GM23248 (cell line): ENCODE data around the gene ARF1. TPM values are rescaled to one million over a fixed set of nuclear protein-coding genes. Genes with fewer than 3 reads are reported as not detected.
A peak's percentile ranks its signal among the peaks of the same experiment; 100 is the strongest.

Source experiments
- DNase-seq: peaks from one replicate; pipeline ENCODE4 v3.0.0-alpha.2; 2015
- H2AFZ ChIP-seq: fragments of 200-600 bp; sonication (generic); 2 replicates; pipeline ENCODE4 v1.6.1; 2016; ENCODE audit warnings: antibody characterized with exemption
- H3F3A ChIP-seq: fragments of 200-600 bp; sonication (generic); 2 replicates; pipeline ENCODE4 v1.6.1; 2016; ENCODE audit warnings: mild to moderate bottlenecking, antibody characterized with exemption, mixed run types; ENCODE audit not compliant: insufficient read depth
- H3K27ac ChIP-seq: fragments of 200-600 bp; sonication (generic); 2 replicates; pipeline ENCODE4 v1.5.1; 2016; ENCODE audit warnings: mild to moderate bottlenecking
- H3K27me3 ChIP-seq: fragments of 200-600 bp; sonication (generic); replicated peaks from 2 replicates; pipeline ENCODE4 v1.6.1; 2016; ENCODE audit warnings: mild to moderate bottlenecking; ENCODE audit not compliant: insufficient read depth
- H3K36me3 ChIP-seq: fragments of 200-600 bp; sonication (generic); 2 replicates; pipeline ENCODE4 v1.6.1; 2016; ENCODE audit warnings: low read depth, mild to moderate bottlenecking
- H3K4me1 ChIP-seq: fragments of 200-600 bp; sonication (generic); 2 replicates; pipeline ENCODE4 v1.6.1; 2016; ENCODE audit warnings: mild to moderate bottlenecking; ENCODE audit not compliant: insufficient read depth
- H3K4me2 ChIP-seq: fragments of 200-600 bp; sonication (generic); one replicate; pipeline ENCODE4 v1.6.1; 2016; ENCODE audit warnings: mild to moderate bottlenecking; ENCODE audit not compliant: unreplicated experiment
- H3K4me3 ChIP-seq: fragments of 200-600 bp; sonication (generic); 2 replicates; pipeline ENCODE4 v1.5.1; 2016; ENCODE audit warnings: mild to moderate bottlenecking
- H3K79me2 ChIP-seq: fragments of 200-600 bp; sonication (generic); 2 replicates; pipeline ENCODE4 v1.6.1; 2016; ENCODE audit warnings: mild to moderate bottlenecking; ENCODE audit not compliant: insufficient read depth
- H3K9ac ChIP-seq: fragments of 200-600 bp; sonication (generic); 2 replicates; pipeline ENCODE4 v1.6.1; 2016; ENCODE audit warnings: mild to moderate bottlenecking
- H3K9me2 ChIP-seq: fragments of 200-600 bp; sonication (generic); 2 replicates; pipeline ENCODE4 v1.6.1; 2016; ENCODE audit warnings: mixed run types, mild to moderate bottlenecking, moderate library complexity; ENCODE audit not compliant: insufficient read depth
- H3K9me3 ChIP-seq: fragments of 200-600 bp; sonication (generic); one replicate; pipeline ENCODE4 v1.6.1; 2017; ENCODE audit warnings: low read depth
- H4K20me1 ChIP-seq: fragments of 200-600 bp; sonication (generic); 2 replicates; pipeline ENCODE4 v1.6.0; 2016; ENCODE audit not compliant: insufficient read depth
- EZH2 ChIP-seq: fragments of 200-600 bp; sonication (generic); IDR thresholded peaks from 2 replicates; pipeline ENCODE4 v1.6.1; 2018; ENCODE audit warnings: antibody characterized with exemption, mild to moderate bottlenecking; ENCODE audit not compliant: insufficient read depth, poor library complexity, severe bottlenecking
- EZH2phosphoT487 ChIP-seq: fragments of 200-600 bp; sonication (generic); IDR thresholded peaks from 2 replicates; pipeline ENCODE4 v1.6.1; 2018; ENCODE audit warnings: antibody characterized with exemption, moderate library complexity, mild to moderate bottlenecking, low read depth; ENCODE audit not compliant: insufficient read depth
- WGBS, 2 experiments: methylation state at CpG; one replicate each; pipeline ENCODE4 v1.1.6; 2015 to 2017; ENCODE audit warnings: low lambda C conversion rate in 2 of 2, low coverage in 1 of 2; ENCODE audit errors: missing lambda C conversion rate in 2 of 2; 5-methylcytosine and 5-hydroxymethylcytosine counted together
- in situ Hi-C: fragments of 300-500 bp; cut with MboI; formaldehyde crosslinking; loops from 2 replicates; pipeline ENCODE4 v1.15.0; 2020
- polyA plus RNA-seq: library from polyadenylated mRNA; unstranded; fragments of >200 nt; fragmentation: Nextera tagmentation; extraction: Ambion mirVana; gene quantifications from 2 replicates; pipeline ENCODE4 v1.2.1, GENCODE V29; 2016
- total RNA-seq: library from RNA; depleted of rRNA; stranded (reverse); fragments of >200 nt; shearing (Covaris generic); gene quantifications from 2 replicates; pipeline ENCODE4 v1.2.3, GENCODE V29; 2014

ARF1 gene
- total and polyA plus RNA-seq, 2 experiments from 2014 or later = 292 to 656 TPM

DNA sequence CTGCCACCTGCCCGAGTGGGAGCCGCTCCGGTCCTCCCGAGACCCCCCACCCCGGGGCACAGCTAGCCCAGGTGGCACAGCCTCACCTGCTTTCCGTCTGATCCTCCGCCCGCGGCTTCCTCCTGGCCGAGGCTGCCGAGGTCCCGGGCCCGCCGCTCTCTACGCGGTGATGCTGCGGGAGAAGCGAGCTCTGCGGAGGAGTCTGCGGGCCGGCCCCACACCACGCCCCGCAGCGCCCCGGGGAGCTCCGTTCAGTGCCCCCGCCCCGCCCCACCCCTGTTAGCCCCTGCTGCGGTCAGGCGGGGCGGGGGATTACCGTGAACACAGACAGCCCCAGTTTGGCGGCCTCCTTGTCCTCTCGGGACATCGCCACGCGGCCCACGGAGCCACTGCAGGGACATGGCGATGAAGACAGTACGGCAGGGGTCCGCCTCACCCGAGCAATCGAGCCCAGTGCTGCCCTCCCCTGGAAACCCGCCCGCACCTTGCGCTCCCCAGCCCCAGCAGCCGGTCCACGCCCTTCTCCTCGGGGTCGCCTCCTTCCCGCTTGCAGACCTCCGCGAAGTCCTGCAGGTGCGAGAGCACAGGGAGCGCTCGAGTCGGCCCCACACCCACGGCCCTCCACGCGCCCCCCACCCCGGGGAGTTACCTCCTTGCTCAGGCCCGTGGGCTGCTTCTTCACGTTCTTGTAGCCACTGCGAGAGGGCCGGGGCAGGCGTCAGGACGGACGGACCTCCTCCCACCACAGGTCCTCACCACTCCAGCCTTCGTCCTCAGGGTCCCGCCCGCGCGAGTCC is 19.7 kb downstream of the ARF1 start:
- Histone ChIP-seq H3K27me3 (no peaks in the 10 kb centered on the region), H3K9ac (peak overlapping the region; percentile 86), H3K4me1 (peaks cover 9% of the 10 kb centered on the region), H3K36me3 (peaks cover 20% of the 10 kb centered on the region; the same call in 1 of the 2 replicates), H3K4me3 (peak overlapping the region; percentile 88), H3K79me2 (peaks cover 56% of the 10 kb centered on the region), H3F3A (peaks cover 33% of the 10 kb centered on the region), H3K9me3 (no peaks in the 10 kb centered on the region), H3K27ac (no peak overlapping the region), H4K20me1 (no peaks in the 10 kb centered on the region; the same call in 1 of the 2 replicates), H3K4me2 (peak overlapping the region; percentile 50), H3K9me2 (no peaks in the 10 kb centered on the region), H2AFZ (peak overlapping the region; percentile 95; the same call in 1 of the 2 replicates)
- peak; percentile 66 for DNase-seq
- TF ChIP-seq EZH2 (no peak), EZH2phosphoT487 (no peak)
- in situ Hi-C loops = no loop called here
- 8 to 12% methylated on average over 32 to 56 of the region's 73 CpGs for WGBS, 2 experiments

GRCh38 chr1:228102791-228103620 is 20.5 kb downstream of the ARF1 start, which contains the start of gene C1orf35:
C1orf35 (minus strand) TSS chr1:228103325; CDS start chr1:228103227, 98 bp downstream.
- H2AFZ ChIP-seq = peak within 1 kb of the TSS; percentile 95
- H3K79me2 ChIP-seq = peaks cover 56% of the 10 kb centered on the region
- no peaks in the 10 kb centered on the region for H3K9me2 ChIP-seq
- H3K4me3 ChIP-seq = peak within 1 kb of the TSS; percentile 88
- H3K4me2 ChIP-seq = peak within 1 kb of the TSS; percentile 83
- peak within 1 kb of the TSS; percentile 75 for H3K27ac ChIP-seq
- WGBS, 2 experiments = 1% methylated on average over 58 to 83 of the region's 104 CpGs
- H3K4me1 ChIP-seq = peaks cover 9% of the 10 kb centered on the region
- TF ChIP-seq EZH2phosphoT487 (no peak), EZH2 (no peak)
- no peaks in the 10 kb centered on the region; the same call in 1 of the 2 replicates for H4K20me1 ChIP-seq
- DNase-seq = peak; percentile 99
- no peaks in the 10 kb centered on the region for H3K9me3 ChIP-seq
- no peaks in the 10 kb centered on the region for H3K27me3 ChIP-seq
- H3K9ac ChIP-seq = peak within 1 kb of the TSS; percentile 86
- in situ Hi-C loops = no loop called here
- peaks cover 32% of the 10 kb centered on the region for H3F3A ChIP-seq
- peaks cover 16% of the 10 kb centered on the region; the same call in 1 of the 2 replicates for H3K36me3 ChIP-seq

DNA sequence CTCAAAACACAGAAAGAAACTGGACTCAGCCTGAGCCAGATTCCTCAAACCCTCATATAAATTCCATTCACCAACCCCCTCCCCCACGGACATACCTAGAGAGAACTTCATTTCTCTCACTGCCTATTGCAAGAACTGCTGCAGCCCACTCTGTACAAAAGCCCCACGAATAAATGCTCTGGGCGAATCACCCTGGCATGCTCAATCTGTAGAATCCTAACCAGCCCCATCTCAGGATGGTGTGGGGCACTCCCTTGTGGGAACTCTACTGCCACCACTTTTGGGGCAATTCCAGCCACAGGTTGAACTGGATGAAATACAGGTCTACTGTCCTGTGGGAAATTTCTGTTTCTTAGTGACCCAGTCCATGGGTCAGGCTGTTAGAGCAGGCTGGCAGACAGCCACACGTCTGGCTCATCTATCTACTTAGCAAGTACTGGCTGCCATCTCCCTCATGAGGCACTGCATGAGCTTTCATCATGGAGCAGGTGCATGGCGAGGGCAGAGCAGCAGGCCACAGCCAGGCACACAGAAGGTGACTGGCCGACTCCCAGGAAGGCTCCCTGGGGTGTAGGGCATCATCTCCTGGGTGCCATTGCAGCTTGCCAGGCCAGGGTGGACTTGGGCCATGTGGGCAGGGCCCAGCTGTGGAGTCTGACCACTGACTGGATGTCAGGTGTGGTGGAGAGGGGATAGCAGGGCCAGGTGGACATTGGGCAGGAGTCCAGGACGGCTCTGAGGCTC is 22.2 kb downstream of the ARF1 start:
- peak; percentile 51 for DNase-seq
- Histone ChIP-seq H3K9me2 (no peaks in the 10 kb centered on the region), H2AFZ (no peak overlapping the region), H3F3A (peaks cover 15% of the 10 kb centered on the region), H3K27me3 (no peaks in the 10 kb centered on the region), H3K4me1 (peaks cover 13% of the 10 kb centered on the region), H3K79me2 (peaks cover 50% of the 10 kb centered on the region), H3K9me3 (no peaks in the 10 kb centered on the region), H3K27ac (0 out of 2 replicates have a peak overlapping the region, but pooled peaks have one; percentile 1), H3K4me3 (no peak overlapping the region), H4K20me1 (no peaks in the 10 kb centered on the region), H3K9ac (no peak overlapping the region), H3K4me2 (no peak overlapping the region), H3K36me3 (no peaks in the 10 kb centered on the region; the same call in 1 of the 2 replicates)
- TF ChIP-seq EZH2phosphoT487 (no peak), EZH2 (no peak)
- in situ Hi-C loops = no loop called here
- 25% methylated on average over 7 of the region's 7 CpGs for WGBS, 2 experiments
